ENCODE measurements around the gene TM2D1. TPM values are rescaled to one million over a fixed set of nuclear protein-coding genes. Genes with fewer than 3 reads are reported as not detected.

Gene TM2D1
- total RNA-seq, 4 donors from 2014 or later: 55.7 to 84.4 (median 69.9) TPM

DNA sequence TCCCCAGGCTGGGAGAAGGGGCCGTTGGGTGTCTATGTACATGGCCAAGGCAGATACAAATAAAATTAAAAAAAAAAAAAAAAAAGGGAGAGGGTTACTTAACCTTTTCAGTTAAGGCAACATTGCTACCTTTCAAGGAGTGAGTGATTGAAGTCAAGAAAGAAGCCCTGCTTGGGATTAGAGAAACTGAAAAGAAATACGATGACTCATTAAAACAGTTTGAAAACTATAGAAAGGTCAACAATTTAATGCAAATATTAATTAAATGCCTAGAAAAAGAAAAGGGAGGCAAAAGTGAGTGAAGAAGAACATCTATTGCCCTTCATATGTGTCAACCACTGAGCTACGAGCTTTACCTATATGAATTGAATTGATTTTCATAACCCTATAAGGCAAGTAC, 69.5 kb downstream of the TM2D1 start:
- H3K36me3 ChIP-seq: no peaks in the 10 kb centered on the region
- no peaks in the 10 kb centered on the region for H3K4me1 ChIP-seq
- DNase-seq: no peak
- TF ChIP-seq, protein P1, sequence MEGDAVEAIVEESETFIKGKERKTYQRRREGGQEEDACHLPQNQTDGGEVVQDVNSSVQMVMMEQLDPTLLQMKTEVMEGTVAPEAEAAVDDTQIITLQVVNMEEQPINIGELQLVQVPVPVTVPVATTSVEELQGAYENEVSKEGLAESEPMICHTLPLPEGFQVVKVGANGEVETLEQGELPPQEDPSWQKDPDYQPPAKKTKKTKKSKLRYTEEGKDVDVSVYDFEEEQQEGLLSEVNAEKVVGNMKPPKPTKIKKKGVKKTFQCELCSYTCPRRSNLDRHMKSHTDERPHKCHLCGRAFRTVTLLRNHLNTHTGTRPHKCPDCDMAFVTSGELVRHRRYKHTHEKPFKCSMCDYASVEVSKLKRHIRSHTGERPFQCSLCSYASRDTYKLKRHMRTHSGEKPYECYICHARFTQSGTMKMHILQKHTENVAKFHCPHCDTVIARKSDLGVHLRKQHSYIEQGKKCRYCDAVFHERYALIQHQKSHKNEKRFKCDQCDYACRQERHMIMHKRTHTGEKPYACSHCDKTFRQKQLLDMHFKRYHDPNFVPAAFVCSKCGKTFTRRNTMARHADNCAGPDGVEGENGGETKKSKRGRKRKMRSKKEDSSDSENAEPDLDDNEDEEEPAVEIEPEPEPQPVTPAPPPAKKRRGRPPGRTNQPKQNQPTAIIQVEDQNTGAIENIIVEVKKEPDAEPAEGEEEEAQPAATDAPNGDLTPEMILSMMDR (IDR thresholded peaks at IDR 0.05): no peak
- TF ChIP-seq POLR2A (IDR thresholded peaks at IDR 0.05): no peak
- no peak overlapping the region for H3K4me3 ChIP-seq (replicated peaks in 1 of 3)
- 90 to 94% methylated on average over 3 of the region's 3 CpGs for WGBS, 2 donors
- intact Hi-C loops (cut with DNase I): no loop called here
- no peaks in the 10 kb centered on the region for H3K27me3 ChIP-seq
- no peak overlapping the region for H3K27ac ChIP-seq
- no peaks in the 10 kb centered on the region for H3K9me3 ChIP-seq

DNA sequence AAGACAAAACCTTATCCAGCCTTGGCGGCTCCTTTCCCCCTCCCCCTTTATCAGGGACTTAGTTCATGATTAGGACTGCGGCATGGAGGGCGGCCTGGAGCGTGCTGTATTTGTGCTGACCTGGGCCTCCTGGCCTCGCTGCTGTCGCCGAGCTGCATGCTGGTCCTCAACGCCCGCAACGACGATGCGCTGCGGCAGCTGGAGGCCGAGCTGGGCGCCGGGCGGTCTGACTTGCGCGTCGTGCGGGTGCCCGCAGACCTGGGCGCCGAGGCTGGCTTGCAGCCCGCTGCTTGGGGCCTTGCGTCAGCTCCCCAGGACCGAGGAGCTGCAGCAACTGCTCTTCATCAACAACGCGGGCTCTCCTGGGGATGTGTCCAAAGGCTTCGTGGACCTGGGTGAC, 70.9 kb downstream of the TM2D1 start:
- no peaks in the 10 kb centered on the region for H3K36me3 ChIP-seq
- no peaks in the 10 kb centered on the region for H3K27me3 ChIP-seq
- H3K9me3 ChIP-seq: no peaks in the 10 kb centered on the region
- WGBS, 2 donors: 95 to 96% methylated on average over 12 to 30 of the region's 30 CpGs
- no peaks in the 10 kb centered on the region for H3K4me1 ChIP-seq
- DNase-seq: no peak
- no peak overlapping the region for H3K27ac ChIP-seq
- H3K4me3 ChIP-seq (replicated peaks in 1 of 3): no peak overlapping the region
- intact Hi-C loops (cut with DNase I): no loop called here
- TF ChIP-seq POLR2A (IDR thresholded peaks at IDR 0.05): no peak
- TF ChIP-seq, protein P1 (IDR thresholded peaks at IDR 0.05): no peak

DNA sequence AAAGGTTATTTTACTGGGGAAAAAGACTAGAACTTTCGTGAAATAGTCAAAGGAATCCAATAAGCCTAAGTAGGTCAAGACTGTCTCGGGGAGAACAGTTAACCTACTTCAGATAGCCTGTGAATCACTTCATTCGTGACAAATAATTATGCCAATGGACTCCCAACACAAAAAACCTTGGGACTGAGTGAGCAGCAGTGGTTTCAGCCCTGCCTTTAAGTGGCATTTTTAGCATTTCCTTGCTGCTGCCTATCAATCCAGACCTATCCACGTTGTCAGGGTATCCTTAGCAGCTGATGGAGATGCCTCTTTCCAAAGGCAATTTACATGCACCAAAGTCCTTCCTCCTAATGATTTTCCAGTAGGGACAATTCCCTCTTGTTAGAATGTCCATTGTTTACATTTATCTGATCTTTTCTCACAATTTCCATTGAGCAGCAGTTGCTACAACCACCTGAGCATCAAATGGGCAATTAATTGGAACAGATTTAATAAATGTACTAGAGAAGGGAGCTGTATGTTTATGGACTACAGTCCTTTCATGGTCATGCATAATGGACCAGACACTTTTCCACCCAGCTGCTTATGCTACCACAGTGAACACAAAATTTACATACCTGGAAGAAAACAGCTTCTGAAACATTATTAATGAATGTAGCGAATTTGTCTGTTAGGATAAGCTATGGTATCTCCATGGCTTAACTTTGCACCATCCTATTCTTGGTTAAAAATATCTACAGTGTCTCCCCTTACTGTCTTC, 75.8 kb downstream of the TM2D1 start:
- Histone ChIP-seq H3K4me1 (no peaks in the 10 kb centered on the region), H3K9me3 (no peaks in the 10 kb centered on the region), H3K4me3 (replicated peaks in 1 of 3) (no peak overlapping the region), H3K27me3 (no peaks in the 10 kb centered on the region), H3K27ac (no peak overlapping the region), H3K36me3 (no peaks in the 10 kb centered on the region)
- 74 to 77% methylated on average over 5 of the region's 5 CpGs for WGBS, 2 donors
- TF ChIP-seq, protein P1 (IDR thresholded peaks at IDR 0.05): no peak
- TF ChIP-seq POLR2A (IDR thresholded peaks at IDR 0.05): no peak
- DNase-seq: no peak
- intact Hi-C loops (cut with DNase I): no loop called here

DNA sequence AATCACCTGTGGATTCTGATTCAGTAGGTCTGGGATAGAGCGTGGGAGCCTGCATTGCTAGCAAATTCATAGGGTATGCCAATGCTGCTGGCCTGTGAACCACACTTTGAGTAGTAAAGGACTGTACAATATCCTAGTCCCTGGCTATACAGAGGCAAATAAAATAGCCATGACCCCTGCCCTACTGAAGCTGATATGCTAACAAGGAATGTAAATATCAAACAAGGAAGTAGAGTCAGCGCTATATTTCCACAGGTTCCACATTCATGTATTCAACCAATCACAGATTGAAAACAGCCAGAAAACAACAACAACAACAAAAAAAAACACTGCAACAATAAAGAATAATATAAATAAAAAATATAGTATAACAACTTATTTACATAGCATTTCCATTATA, 77.8 kb downstream of the TM2D1 start:
- no peaks in the 10 kb centered on the region for H3K4me1 ChIP-seq

DNA sequence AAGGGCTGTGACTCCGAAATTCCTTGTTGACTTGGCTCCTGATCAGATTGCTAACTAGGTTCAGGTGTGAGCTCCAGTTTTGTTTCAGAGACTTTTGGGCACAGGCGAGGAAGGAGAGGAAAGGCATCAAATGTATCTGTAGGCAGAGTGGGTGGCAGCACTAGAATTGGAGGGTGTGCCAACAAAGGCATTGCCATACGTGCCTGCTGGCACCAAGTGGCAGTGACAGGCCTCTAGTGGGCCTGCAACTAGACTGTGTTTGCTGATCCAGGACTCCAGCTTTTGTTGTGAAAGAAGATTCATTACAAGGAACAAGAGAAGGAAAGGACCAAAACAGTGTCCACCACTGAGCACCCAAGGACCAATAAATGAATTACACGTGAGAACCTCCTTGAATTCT, 79.5 kb downstream of the TM2D1 start:
- TF ChIP-seq, protein P1 (IDR thresholded peaks at IDR 0.05): no peak
- no peak for TF ChIP-seq POLR2A (IDR thresholded peaks at IDR 0.05)
- DNase-seq: no peak
- no peaks in the 10 kb centered on the region for H3K9me3 ChIP-seq
- intact Hi-C loops (cut with DNase I): no loop called here
- H3K27ac ChIP-seq: no peak overlapping the region
- peaks cover 0 to 6% of the 10 kb centered on the region in 2 donors for H3K4me1 ChIP-seq
- 91 to 93% methylated on average over 4 of the region's 4 CpGs for WGBS, 2 donors
- H3K36me3 ChIP-seq: no peaks in the 10 kb centered on the region
- H3K27me3 ChIP-seq: no peaks in the 10 kb centered on the region
- no peak overlapping the region for H3K4me3 ChIP-seq (replicated peaks in 1 of 3)

More for the DNA sequence above, 77.8 kb downstream of the TM2D1 start:
- Histone ChIP-seq H3K9me3 (no peaks in the 10 kb centered on the region), H3K4me3 (replicated peaks in 1 of 3) (no peak overlapping the region), H3K27me3 (no peaks in the 10 kb centered on the region), H3K27ac (no peak overlapping the region), H3K36me3 (no peaks in the 10 kb centered on the region)
- DNase-seq: no peak
- 99 to 100% methylated on average over 2 of the region's 2 CpGs for WGBS, 2 donors
- no peak for TF ChIP-seq POLR2A (IDR thresholded peaks at IDR 0.05)
- TF ChIP-seq, protein P1 (IDR thresholded peaks at IDR 0.05): no peak
- intact Hi-C loops (cut with DNase I): no loop called here
